Kidney (tissue), 14 donors: Measurements from ENCODE around the gene CRYAA. TPM values are rescaled to one million over a fixed set of nuclear protein-coding genes. Genes with fewer than 3 reads are reported as not detected.

Experiments used
- DNase-seq, 5 donors: peaks; one replicate each; pipeline ENCODE4 v3.0.0-alpha.2; 2013 to 2020
- FAIRE-seq: peaks from 2 replicates; lab custom pipeline; 2012; peaks lifted over from hg19 to GRCh38; lab: Jason Lieb, UNC
- H3K27ac ChIP-seq, 2 donors: one replicate each; pipeline ENCODE4 v1.7.0; 2013; ENCODE audit warnings: low read depth in 2 of 2, low read length in 2 of 2, inconsistent platforms in 1 of 2
- H3K27me3 ChIP-seq: one replicate; pipeline ENCODE4 v1.7.1; 2013; ENCODE audit warnings: low read length, inconsistent platforms; ENCODE audit not compliant: control insufficient read depth, insufficient read depth
- H3K36me3 ChIP-seq, 3 donors: one replicate each; pipeline versions ENCODE4 v1.7.0 to v1.7.1; 2013; ENCODE audit warnings: low read length in 3 of 3, control low read depth in 1 of 3, inconsistent platforms in 1 of 3; ENCODE audit not compliant: insufficient read depth in 3 of 3, control insufficient read depth in 2 of 3
- H3K4me1 ChIP-seq, 3 donors: one replicate each; pipeline versions ENCODE4 v1.7.0 to v1.7.1; 2013; ENCODE audit warnings: low read length in 3 of 3, inconsistent platforms in 1 of 3, low read depth in 1 of 3; ENCODE audit not compliant: control insufficient read depth in 2 of 3, insufficient read depth in 2 of 3
- H3K4me3 ChIP-seq, 3 donors: one replicate each; pipeline versions ENCODE4 v1.7.0 to v1.8.1; 2013; ENCODE audit warnings: low read length in 3 of 3, control low read depth in 1 of 3, inconsistent platforms in 1 of 3
- H3K9ac ChIP-seq, 3 donors: one replicate each; pipeline versions ENCODE4 v1.7.0 to v1.7.1; 2013; ENCODE audit warnings: low read length in 3 of 3, control low read depth in 1 of 3, inconsistent platforms in 1 of 3
- H3K9me3 ChIP-seq, 3 donors: one replicate each; pipeline versions ENCODE4 v1.7.0 to v1.7.1; 2013; ENCODE audit warnings: low read length in 3 of 3, control low read depth in 1 of 3, inconsistent platforms in 1 of 3; ENCODE audit not compliant: control insufficient read depth in 2 of 3, insufficient read depth in 1 of 3
- intact Hi-C: fragments of 100-400 bp; cut with DNase I; formaldehyde crosslinking; loops from one replicate; pipeline ENCODE4 v1.11.1; 2022
- polyA plus RNA-seq: library from polyadenylated mRNA; stranded (reverse); fragments of 350-450 nt; fragmentation: Illumina TruSeq; extraction: RNeasy Lipid Tissue Mini Kit (QIAGEN cat#74804); gene quantifications from one replicate; pipeline ENCODE4 v1.2.3, GENCODE V29; 2014; ENCODE audit warnings: low read depth, low replicate concordance; ENCODE audit not compliant: insufficient read depth
- total RNA-seq: library from RNA; stranded (reverse); fragmentation: NEBNext Ultra II Directional; extraction: Animal tissue kit (Norgen Biotek cat#: 25700); gene quantifications from one replicate; pipeline ENCODE4 v1.2.1, GENCODE V29; 2021
- TF ChIP-seq, protein P1 (sequence below): IDR thresholded peaks from 3 replicates; pipeline ENCODE4 v1.5.1; 2012; ENCODE audit warnings: mild to moderate bottlenecking, moderate library complexity, borderline replicate concordance; ENCODE audit not compliant: insufficient read depth; ENCODE audit errors: extremely low read depth
- donor health status: control.
- donor health status: control.
- donor health status: control.
- donor health status: control.
- donor health status: control.
- donor health status: DM: yes; HTN: yes; CAD: no.
- donor health status: Normal renal cell carcinoma (clear cell type).

Gene CRYAA
- total and polyA plus RNA-seq, 2 donors from 2014 or later: 28.6 TPM; not detected in 1

DNA sequence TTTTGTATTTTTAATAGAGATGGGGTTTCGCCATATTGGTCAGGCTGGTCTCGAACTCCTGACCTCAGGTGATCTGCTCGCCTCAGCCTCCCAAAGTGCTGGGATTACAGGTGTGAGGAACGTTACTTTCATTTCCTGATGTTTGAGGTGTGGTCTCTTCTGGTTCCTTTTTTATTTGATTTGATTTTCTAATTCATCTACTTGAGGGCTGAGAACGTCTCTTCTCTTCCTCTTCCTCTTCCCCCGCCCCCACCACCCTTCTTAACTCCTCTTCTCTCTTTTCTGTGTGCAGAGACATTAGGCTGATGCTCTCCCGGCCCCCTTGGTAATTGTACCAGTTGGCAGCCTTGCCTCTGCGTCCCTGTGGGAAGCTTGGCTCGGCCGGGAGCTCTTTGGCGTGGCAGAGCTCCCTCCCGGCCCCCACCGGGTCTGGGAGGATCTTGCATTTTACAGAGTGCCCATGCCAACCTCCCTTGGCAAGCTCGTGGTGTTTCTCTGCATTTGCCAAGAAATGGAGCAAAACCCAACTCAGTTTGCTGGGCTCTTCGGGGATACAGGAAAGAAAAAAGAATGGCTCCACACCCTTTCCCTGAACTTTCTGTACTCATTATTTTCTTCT lies 19.9 kb downstream of the CRYAA start:
- FAIRE-seq (no peak), DNase-seq (peak in 3 of 5 donors; percentile 2 to 39 (median 22))
- intact Hi-C loops: no loop called here
- Histone ChIP-seq H3K27me3 (no peaks in the 10 kb centered on the region), H3K4me3 (no peak overlapping the region), H3K9me3 (no peaks in the 10 kb centered on the region), H3K4me1 (no peaks in the 10 kb centered on the region), H3K27ac (no peak overlapping the region), H3K36me3 (no peaks in the 10 kb centered on the region), H3K9ac (no peak overlapping the region)
- TF ChIP-seq, protein P1, sequence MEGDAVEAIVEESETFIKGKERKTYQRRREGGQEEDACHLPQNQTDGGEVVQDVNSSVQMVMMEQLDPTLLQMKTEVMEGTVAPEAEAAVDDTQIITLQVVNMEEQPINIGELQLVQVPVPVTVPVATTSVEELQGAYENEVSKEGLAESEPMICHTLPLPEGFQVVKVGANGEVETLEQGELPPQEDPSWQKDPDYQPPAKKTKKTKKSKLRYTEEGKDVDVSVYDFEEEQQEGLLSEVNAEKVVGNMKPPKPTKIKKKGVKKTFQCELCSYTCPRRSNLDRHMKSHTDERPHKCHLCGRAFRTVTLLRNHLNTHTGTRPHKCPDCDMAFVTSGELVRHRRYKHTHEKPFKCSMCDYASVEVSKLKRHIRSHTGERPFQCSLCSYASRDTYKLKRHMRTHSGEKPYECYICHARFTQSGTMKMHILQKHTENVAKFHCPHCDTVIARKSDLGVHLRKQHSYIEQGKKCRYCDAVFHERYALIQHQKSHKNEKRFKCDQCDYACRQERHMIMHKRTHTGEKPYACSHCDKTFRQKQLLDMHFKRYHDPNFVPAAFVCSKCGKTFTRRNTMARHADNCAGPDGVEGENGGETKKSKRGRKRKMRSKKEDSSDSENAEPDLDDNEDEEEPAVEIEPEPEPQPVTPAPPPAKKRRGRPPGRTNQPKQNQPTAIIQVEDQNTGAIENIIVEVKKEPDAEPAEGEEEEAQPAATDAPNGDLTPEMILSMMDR: no peak

DNA sequence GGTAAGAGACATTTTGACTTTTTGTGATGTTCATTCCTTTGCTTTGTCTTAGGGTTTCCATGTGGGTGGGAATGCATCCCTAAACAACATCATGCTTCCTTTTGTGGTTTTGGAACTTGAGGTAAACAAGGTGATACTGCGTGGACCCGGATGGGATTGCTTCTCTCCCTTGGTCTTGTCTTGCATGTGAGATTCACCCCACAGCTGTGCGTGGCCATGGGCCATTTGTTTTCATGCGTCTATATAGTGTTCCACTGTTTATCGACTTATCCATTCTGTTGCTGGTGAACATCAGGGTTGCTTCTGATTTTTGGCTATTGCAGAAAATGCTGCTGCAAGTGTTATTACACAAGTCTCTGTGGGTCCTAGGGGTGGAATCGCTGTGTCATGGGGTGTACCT lies 21.1 kb downstream of the CRYAA start:
- no peaks in the 10 kb centered on the region for H3K36me3 ChIP-seq
- no peak overlapping the region for H3K27ac ChIP-seq
- FAIRE-seq: no peak
- peaks cover 0 to 2% (median 0%) of the 10 kb centered on the region in 3 donors for H3K4me1 ChIP-seq
- no peaks in the 10 kb centered on the region for H3K9me3 ChIP-seq
- TF ChIP-seq, protein P1: no peak
- no peak overlapping the region for H3K4me3 ChIP-seq
- intact Hi-C loops: no loop called here
- peak in 2 of 5 donors; percentile 1 to 24 for DNase-seq
- H3K9ac ChIP-seq: no peak overlapping the region
- H3K27me3 ChIP-seq: no peaks in the 10 kb centered on the region

DNA sequence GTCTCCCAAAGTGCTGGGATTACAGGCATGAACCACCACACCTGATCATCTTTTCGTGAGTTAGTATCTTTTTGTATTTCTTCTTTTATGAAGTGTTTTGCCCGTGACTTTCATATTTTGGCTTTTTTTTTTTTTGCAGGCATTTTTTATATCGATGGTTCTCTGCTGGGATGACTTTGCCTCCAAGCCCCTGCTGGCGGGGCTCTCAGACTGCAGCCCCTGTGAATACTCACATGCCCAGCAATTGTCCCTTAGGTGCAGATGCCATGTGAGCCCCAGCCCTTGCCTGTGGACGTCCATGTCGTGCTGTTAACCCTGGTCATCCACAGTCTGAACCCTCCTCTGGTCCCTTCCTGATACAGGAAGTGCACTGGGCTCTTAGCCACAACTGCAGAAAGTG lies 21.7 kb downstream of the CRYAA start:
- intact Hi-C loops: no loop called here
- no peak overlapping the region for H3K27ac ChIP-seq
- no peaks in the 10 kb centered on the region for H3K36me3 ChIP-seq
- no peak overlapping the region for H3K4me3 ChIP-seq
- FAIRE-seq (no peak), DNase-seq (peak in 3 of 5 donors; percentile 1 to 35 (median 24))
- TF ChIP-seq, protein P1: no peak
- no peak overlapping the region for H3K9ac ChIP-seq
- H3K9me3 ChIP-seq: no peaks in the 10 kb centered on the region
- no peaks in the 10 kb centered on the region for H3K27me3 ChIP-seq
- peaks cover 0 to 3% (median 0%) of the 10 kb centered on the region in 3 donors for H3K4me1 ChIP-seq
